Endothelial cell (in vitro differentiated cells): Measurements from ENCODE around the gene ZNF536. TPM values are rescaled to one million over a fixed set of nuclear protein-coding genes. Genes with fewer than 3 reads are reported as not detected.

Experiments used
- DNase-seq: peaks from one replicate; pipeline ENCODE4 v3.0.0; 2021; ENCODE audit warnings: low spot score
- H3K27ac Mint-ChIP-seq: one replicate; pipeline ENCODE4 v1.8.0; 2021; ENCODE audit warnings: mixed read lengths, inconsistent platforms; ENCODE audit not compliant: unreplicated experiment
- H3K27me3 Mint-ChIP-seq: one replicate; pipeline ENCODE4 v1.8.0; 2021; ENCODE audit warnings: mild to moderate bottlenecking, moderate library complexity, mixed read lengths, inconsistent platforms; ENCODE audit not compliant: unreplicated experiment
- H3K36me3 Mint-ChIP-seq: one replicate; pipeline ENCODE4 v1.8.0; 2021; ENCODE audit warnings: mild to moderate bottlenecking, low read depth, mixed read lengths, inconsistent platforms; ENCODE audit not compliant: unreplicated experiment
- H3K4me1 Mint-ChIP-seq: one replicate; pipeline ENCODE4 v1.8.0; 2021; ENCODE audit warnings: mild to moderate bottlenecking, mixed read lengths, inconsistent platforms; ENCODE audit not compliant: unreplicated experiment
- H3K4me3 Mint-ChIP-seq: one replicate; pipeline ENCODE4 v1.8.0; 2021; ENCODE audit warnings: mild to moderate bottlenecking, mixed read lengths, inconsistent platforms; ENCODE audit not compliant: unreplicated experiment
- H3K9me3 Mint-ChIP-seq: one replicate; pipeline ENCODE4 v1.8.0; 2021; ENCODE audit warnings: mixed read lengths, inconsistent platforms; ENCODE audit not compliant: unreplicated experiment
- total RNA-seq: library from RNA; stranded (reverse); fragmentation: NEBNext Ultra II Directional; extraction: Animal tissue kit (Norgen Biotek cat#: 25700); gene quantifications from one replicate; pipeline ENCODE4 v1.2.1, GENCODE V29; 2021; ENCODE audit not compliant: unreplicated experiment
- TF ChIP-seq, protein P1 (sequence below): fragments of 200-600 bp; sonication (generic); IDR thresholded peaks from one replicate; pipeline ENCODE4 v1.5.0; 2021; ENCODE audit warnings: antibody characterized with exemption; ENCODE audit not compliant: unreplicated experiment

ZNF536 gene
- total RNA-seq, 1 donor from 2014 or later = 0.33 TPM

DNA sequence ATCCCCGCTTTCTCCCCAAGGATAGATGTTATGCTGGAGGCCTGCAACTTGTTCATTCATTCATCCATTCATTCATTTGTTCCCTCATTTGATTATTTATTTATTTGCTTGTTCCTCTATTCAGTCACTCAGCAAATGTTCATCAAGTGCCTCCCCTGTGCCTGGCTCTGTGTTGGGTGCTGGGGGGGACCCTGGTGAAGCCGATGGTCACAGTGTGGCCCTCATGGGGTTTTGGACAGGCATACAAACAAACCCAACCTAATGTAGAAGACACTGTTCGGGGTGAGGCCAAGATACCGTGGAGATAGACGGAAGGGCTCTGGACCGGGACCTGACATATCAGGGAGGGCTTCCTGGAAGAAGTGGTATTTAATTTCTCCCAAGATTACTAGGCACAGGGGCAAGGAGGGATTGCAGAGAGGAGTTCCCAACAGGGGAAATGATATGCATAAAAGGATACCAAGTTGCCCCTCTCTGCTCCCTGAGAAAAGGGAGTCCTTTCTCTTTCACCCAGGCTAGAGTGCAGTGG is 58.1 kb downstream of the ZNF536 start:
- no peak overlapping the region for H3K27ac Mint-ChIP-seq
- no peaks in the 10 kb centered on the region for H3K9me3 Mint-ChIP-seq
- no peaks in the 10 kb centered on the region for H3K4me1 Mint-ChIP-seq
- DNase-seq = no peak
- no peak overlapping the region for H3K4me3 Mint-ChIP-seq
- TF ChIP-seq, protein P1, sequence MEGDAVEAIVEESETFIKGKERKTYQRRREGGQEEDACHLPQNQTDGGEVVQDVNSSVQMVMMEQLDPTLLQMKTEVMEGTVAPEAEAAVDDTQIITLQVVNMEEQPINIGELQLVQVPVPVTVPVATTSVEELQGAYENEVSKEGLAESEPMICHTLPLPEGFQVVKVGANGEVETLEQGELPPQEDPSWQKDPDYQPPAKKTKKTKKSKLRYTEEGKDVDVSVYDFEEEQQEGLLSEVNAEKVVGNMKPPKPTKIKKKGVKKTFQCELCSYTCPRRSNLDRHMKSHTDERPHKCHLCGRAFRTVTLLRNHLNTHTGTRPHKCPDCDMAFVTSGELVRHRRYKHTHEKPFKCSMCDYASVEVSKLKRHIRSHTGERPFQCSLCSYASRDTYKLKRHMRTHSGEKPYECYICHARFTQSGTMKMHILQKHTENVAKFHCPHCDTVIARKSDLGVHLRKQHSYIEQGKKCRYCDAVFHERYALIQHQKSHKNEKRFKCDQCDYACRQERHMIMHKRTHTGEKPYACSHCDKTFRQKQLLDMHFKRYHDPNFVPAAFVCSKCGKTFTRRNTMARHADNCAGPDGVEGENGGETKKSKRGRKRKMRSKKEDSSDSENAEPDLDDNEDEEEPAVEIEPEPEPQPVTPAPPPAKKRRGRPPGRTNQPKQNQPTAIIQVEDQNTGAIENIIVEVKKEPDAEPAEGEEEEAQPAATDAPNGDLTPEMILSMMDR = no peak
- no peaks in the 10 kb centered on the region for H3K36me3 Mint-ChIP-seq
- H3K27me3 Mint-ChIP-seq = no peaks in the 10 kb centered on the region

DNA sequence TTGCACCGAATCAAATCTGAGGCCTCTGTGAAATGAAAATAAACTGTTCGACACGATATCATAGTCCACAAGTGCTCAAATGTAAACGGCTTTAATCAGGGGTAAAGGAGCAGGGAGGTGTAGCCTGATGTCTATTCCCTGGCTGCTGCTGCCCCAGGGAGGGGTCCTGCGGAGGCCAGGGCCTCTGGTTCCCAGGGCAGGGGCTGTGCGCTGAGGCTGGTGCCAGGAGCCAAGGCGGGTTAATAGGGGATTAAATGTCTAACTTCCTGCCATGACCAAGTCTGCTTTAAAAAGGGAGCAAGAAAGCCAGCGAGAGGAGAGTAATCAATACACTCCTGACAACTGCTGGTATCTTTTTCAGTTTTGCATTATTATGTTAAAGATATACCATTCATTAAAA is 59.4 kb downstream of the ZNF536 start:
- H3K4me3 Mint-ChIP-seq = no peak overlapping the region
- H3K36me3 Mint-ChIP-seq = no peaks in the 10 kb centered on the region
- H3K4me1 Mint-ChIP-seq = no peaks in the 10 kb centered on the region
- no peaks in the 10 kb centered on the region for H3K27me3 Mint-ChIP-seq
- no peaks in the 10 kb centered on the region for H3K9me3 Mint-ChIP-seq
- H3K27ac Mint-ChIP-seq = no peak overlapping the region
- DNase-seq = no peak
- TF ChIP-seq, protein P1 = no peak

DNA sequence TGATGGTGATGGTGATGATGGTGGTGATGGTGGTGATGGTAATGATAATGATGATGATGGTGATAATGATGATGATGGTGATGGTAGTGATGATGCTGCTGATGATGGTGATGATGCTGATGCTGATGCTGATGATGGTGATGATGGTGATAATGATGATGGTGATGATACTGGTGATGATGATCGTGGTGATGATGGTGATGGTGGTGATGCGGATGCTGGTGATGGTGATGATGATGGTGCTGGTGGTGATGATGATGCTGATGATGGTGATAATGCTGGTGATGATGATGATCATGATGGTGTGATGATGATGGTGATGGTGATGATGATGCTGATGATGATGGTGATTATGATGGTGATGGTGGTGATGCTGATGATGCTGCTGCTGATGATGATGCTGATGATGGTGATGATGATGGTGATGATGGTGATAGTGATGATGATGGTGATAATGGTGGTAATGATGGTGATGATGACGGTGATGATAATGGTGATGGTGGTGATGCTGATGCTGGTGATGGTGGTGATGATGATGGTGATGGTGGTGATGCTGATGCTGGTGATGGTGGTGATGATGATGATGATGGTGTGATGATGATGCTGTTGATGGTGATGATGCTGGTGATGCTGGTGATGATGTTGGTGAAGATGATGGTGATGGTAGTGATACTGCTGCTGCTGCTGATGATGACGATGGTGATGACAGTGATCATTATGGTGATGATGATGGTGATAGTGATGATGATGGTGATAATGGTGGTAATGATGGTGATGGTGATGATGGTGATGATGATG is 62.8 kb downstream of the ZNF536 start:
- Mint-ChIP-seq H3K27me3 (no peaks in the 10 kb centered on the region), H3K27ac (no peak overlapping the region), H3K4me1 (no peaks in the 10 kb centered on the region), H3K9me3 (no peaks in the 10 kb centered on the region), H3K4me3 (no peak overlapping the region), H3K36me3 (no peaks in the 10 kb centered on the region)
- no peak for DNase-seq
- TF ChIP-seq, protein P1 = no peak

- Mint-ChIP-seq H3K36me3 (no peaks in the 10 kb centered on the region), H3K27ac (no peak overlapping the region), H3K4me3 (no peak overlapping the region), H3K9me3 (no peaks in the 10 kb centered on the region), H3K27me3 (no peaks in the 10 kb centered on the region), H3K4me1 (no peaks in the 10 kb centered on the region)
- DNase-seq = no peak
- TF ChIP-seq, protein P1 = no peak
Measured at GRCh38 chr19:30437869-30438268, 65.7 kb downstream of the ZNF536 start.

DNA sequence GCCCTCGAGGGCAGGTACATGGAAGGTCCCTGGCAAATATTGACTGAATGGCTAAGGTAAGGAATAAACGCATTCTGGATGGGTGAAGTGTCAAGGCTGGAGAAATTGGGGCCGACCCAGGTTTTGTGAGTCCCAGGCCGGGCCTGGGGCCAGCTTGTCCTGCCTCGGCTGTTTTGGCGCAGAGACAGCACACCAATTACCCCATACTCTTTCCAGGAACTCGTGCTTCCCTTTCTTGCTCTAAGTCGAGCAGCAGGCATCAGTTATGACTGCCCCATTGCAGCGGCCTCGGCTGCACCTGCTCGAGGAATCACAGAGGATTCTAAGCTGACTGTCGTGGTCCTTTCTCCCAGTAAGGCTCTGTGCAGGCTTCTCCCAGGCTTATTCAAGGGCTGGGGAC is 67.1 kb downstream of the ZNF536 start:
- no peak overlapping the region for H3K27ac Mint-ChIP-seq
- no peak for DNase-seq
- no peak overlapping the region for H3K4me3 Mint-ChIP-seq
- TF ChIP-seq, protein P1 = no peak
- no peaks in the 10 kb centered on the region for H3K4me1 Mint-ChIP-seq
- H3K27me3 Mint-ChIP-seq = no peaks in the 10 kb centered on the region
- H3K9me3 Mint-ChIP-seq = no peaks in the 10 kb centered on the region
- no peaks in the 10 kb centered on the region for H3K36me3 Mint-ChIP-seq
